Suprapubic skin (tissue), 4 donors: Measurements from ENCODE around the gene MCM9. TPM values are rescaled to one million over a fixed set of nuclear protein-coding genes. Genes with fewer than 3 reads are reported as not detected.
"Not testable (repeated sequence)": the region's sequence is repeated elsewhere in the genome, so short reads cannot be mapped to it uniquely, and the experiment has no call there.

Experiments
- DNase-seq, 2 donors: peaks; one replicate each; pipeline ENCODE4 v3.0.0-alpha.2; 2019; ENCODE audit warnings: low spot score in 2 of 2
- H3K27ac ChIP-seq: fragments of 200-600 bp; sonication (generic); one replicate; pipeline ENCODE4 v1.5.1; 2019
- H3K27me3 ChIP-seq: fragments of 200-600 bp; sonication (generic); one replicate; pipeline ENCODE4 v1.5.1; 2019
- H3K36me3 ChIP-seq: fragments of 200-600 bp; sonication (generic); one replicate; pipeline ENCODE4 v1.5.1; 2019
- H3K4me1 ChIP-seq: fragments of 200-600 bp; sonication (generic); one replicate; pipeline ENCODE4 v1.5.1; 2019
- H3K4me3 ChIP-seq: fragments of 200-600 bp; sonication (generic); one replicate; pipeline ENCODE4 v1.5.1; 2019; ENCODE audit warnings: mild to moderate bottlenecking
- H3K9me3 ChIP-seq: fragments of 200-600 bp; sonication (generic); one replicate; pipeline ENCODE4 v1.5.1; 2019
- EP300 ChIP-seq: sonication (generic); formaldehyde crosslinking; IDR thresholded peaks from one replicate; pipeline ENCODE4 v1.6.1; 2017; ENCODE audit warnings: antibody characterized with exemption
- POLR2A ChIP-seq, 2 donors: fragments of 450-650 bp; IDR thresholded peaks; one replicate each; pipeline ENCODE4 v1.6.1; 2017; ENCODE audit warnings: antibody characterized with exemption in 2 of 2, mild to moderate bottlenecking in 2 of 2, moderate library complexity in 2 of 2
- POLR2AphosphoS5 ChIP-seq, 3 donors: sonication (generic); formaldehyde crosslinking; IDR thresholded peaks; one replicate each; pipeline ENCODE4 v1.6.1; 2017; ENCODE audit warnings: antibody characterized with exemption in 3 of 3
- WGBS: methylation state at CpG from one replicate; pipeline ENCODE4 v1.1.5; 2018; 5-methylcytosine and 5-hydroxymethylcytosine counted together
- total RNA-seq, 4 donors: library from RNA; depleted of rRNA; stranded (reverse); fragments of >200 nt; gene quantifications; one replicate each; pipeline ENCODE4 v1.1.0, GENCODE V29; 2016
- TF ChIP-seq, protein P1 (sequence below), 2 donors: fragments of 200-600 bp in 1 of 2; fragments of 450-650 bp in 1 of 2; sonication (generic) in 1 of 2; IDR thresholded peaks; one replicate each; pipeline ENCODE4 v1.5.1; 2016 to 2019; ENCODE audit warnings: antibody characterized with exemption in 2 of 2, mild to moderate bottlenecking in 1 of 2, moderate library complexity in 1 of 2

The MCM9 gene
- total RNA-seq, 4 donors from 2014 or later, result 19.2 to 37.2 (median 26.8) TPM

DNA sequence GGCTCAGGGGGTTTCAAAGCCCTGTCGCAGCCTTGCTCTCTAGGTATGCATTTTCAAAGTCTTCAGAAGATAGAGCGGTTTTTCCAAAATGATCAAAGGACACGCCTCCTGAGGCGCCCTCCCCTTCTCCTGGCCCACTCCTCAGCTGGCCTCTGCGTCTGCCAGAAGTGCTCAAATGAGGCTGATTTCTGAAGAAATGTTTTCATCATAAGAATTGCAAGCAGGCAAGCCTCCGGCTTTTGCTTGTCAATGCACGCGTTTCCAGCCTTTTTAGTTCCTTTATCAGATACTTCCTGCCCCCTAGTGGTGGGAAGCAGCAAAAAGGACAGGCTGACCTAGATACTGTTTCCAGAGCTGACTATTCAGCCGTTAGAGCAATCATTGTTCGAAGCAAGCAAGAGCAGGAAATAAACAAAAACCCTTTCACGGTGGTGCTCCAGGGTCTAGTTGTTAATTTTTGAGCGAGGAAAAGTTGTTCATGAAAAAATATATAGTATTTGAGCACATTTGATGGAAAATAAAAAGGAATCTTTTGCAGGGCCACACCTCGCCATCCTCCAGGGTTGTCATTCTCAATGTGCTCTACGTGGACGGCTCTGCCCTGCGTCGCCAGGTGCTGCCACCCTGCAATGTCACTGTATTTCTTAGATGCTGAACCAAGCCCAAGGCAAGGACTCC lies 134.4 kb downstream of the MCM9 start:
- Histone ChIP-seq H3K27me3 (no peaks in the 10 kb centered on the region), H3K36me3 (no peaks in the 10 kb centered on the region), H3K4me1 (peaks cover 9% of the 10 kb centered on the region), H3K27ac (no peak overlapping the region), H3K4me3 (no peak overlapping the region), H3K9me3 (no peaks in the 10 kb centered on the region)
- DNase-seq, result peak; percentile 81 to 86
- whole genome bisulfite sequencing, result 17% methylated on average over 17 of the region's 17 CpGs
- TF ChIP-seq, protein P1, sequence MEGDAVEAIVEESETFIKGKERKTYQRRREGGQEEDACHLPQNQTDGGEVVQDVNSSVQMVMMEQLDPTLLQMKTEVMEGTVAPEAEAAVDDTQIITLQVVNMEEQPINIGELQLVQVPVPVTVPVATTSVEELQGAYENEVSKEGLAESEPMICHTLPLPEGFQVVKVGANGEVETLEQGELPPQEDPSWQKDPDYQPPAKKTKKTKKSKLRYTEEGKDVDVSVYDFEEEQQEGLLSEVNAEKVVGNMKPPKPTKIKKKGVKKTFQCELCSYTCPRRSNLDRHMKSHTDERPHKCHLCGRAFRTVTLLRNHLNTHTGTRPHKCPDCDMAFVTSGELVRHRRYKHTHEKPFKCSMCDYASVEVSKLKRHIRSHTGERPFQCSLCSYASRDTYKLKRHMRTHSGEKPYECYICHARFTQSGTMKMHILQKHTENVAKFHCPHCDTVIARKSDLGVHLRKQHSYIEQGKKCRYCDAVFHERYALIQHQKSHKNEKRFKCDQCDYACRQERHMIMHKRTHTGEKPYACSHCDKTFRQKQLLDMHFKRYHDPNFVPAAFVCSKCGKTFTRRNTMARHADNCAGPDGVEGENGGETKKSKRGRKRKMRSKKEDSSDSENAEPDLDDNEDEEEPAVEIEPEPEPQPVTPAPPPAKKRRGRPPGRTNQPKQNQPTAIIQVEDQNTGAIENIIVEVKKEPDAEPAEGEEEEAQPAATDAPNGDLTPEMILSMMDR (IDR thresholded peaks at IDR 0.05), result peak; percentile 56 to 76
- TF ChIP-seq POLR2AphosphoS5 (IDR thresholded peaks at IDR 0.05), result no peak
- no peak for TF ChIP-seq POLR2A (IDR thresholded peaks at IDR 0.05)
- no peak for TF ChIP-seq EP300

DNA sequence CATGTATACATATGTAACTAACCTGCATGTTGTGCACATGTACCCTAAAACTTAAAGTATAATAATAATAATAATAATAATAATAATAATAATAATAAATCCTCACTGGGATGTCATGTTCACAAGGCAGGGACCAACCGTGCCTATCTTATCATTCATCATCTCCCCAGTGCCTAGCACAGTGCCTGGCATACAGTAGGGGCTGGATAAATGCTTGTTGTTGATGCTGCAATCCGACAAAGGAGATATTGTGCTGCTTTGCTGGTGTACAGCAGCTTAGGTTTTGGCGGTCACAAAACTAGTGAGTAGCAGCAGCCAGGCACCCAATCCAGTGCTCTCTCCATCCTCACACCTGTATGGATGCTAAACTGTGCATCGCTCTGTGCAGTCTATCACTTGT lies 135.1 kb downstream of the MCM9 start:
- 88% methylated on average over 4 of the region's 4 CpGs for WGBS
- no peak for DNase-seq
- Histone ChIP-seq H3K27me3 (no peaks in the 10 kb centered on the region), H3K9me3 (no peaks in the 10 kb centered on the region), H3K36me3 (no peaks in the 10 kb centered on the region), H3K4me3 (no peak overlapping the region), H3K4me1 (peaks cover 9% of the 10 kb centered on the region), H3K27ac (no peak overlapping the region)
- TF ChIP-seq, protein P1 (IDR thresholded peaks at IDR 0.05), result no peak
- TF ChIP-seq EP300 (no peak), POLR2AphosphoS5 (IDR thresholded peaks at IDR 0.05) (no peak), POLR2A (IDR thresholded peaks at IDR 0.05) (no peak)

DNA sequence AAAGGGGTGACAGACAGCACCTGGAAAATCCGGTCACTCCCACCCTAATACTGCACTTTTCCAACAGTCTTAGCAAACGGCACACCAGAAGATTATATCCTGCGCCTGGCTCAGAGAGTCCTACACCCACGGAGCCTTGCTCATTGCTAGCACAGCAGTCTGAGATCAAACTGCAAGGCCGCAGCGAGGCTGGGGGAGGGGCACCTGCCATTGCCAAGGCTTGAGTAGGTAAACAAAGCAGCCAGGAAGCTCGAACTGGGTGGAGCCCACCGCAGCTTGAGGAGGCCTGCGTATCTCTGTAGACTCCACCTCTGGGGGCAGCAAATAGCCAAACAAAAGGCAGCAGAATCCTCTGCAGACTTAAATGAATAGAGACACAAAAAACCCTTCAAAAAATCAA lies 138.4 kb downstream of the MCM9 start:
- H3K27ac ChIP-seq, H3K36me3 ChIP-seq, DNase-seq, H3K9me3 ChIP-seq, H3K27me3 ChIP-seq, H3K4me3 ChIP-seq, H3K4me1 ChIP-seq: not testable (repeated sequence)
- 93% methylated on average over 9 of the region's 9 CpGs for WGBS

DNA sequence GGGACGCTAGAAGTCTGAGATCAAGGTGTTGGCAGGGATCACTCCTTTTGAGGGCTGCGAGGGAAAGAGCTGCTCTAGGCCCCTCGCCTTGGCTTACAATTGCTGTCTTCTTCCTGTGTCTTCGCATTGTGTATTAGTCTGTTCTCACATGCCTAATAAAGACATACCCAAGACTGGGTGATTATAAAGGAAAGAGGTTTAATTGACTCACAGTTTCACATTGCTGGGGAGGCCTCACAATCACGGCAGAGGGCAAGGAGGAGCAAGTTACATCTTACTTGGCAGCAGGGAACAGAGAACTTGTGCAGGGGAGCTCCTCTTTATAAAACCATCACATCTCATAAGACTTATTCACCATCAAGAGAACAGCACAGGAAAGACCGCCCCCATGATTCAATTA lies 143.5 kb downstream of the MCM9 start:
- no peak for DNase-seq
- TF ChIP-seq EP300 (no peak), POLR2AphosphoS5 (IDR thresholded peaks at IDR 0.05) (no peak), POLR2A (IDR thresholded peaks at IDR 0.05) (no peak)
- TF ChIP-seq, protein P1 (IDR thresholded peaks at IDR 0.05), result no peak
- H3K4me3 ChIP-seq, result no peak overlapping the region
- H3K4me1 ChIP-seq, result no peaks in the 10 kb centered on the region
- no peaks in the 10 kb centered on the region for H3K9me3 ChIP-seq
- no peak overlapping the region for H3K27ac ChIP-seq
- no peaks in the 10 kb centered on the region for H3K36me3 ChIP-seq
- 92% methylated on average over 6 of the region's 6 CpGs for WGBS
- no peaks in the 10 kb centered on the region for H3K27me3 ChIP-seq

DNA sequence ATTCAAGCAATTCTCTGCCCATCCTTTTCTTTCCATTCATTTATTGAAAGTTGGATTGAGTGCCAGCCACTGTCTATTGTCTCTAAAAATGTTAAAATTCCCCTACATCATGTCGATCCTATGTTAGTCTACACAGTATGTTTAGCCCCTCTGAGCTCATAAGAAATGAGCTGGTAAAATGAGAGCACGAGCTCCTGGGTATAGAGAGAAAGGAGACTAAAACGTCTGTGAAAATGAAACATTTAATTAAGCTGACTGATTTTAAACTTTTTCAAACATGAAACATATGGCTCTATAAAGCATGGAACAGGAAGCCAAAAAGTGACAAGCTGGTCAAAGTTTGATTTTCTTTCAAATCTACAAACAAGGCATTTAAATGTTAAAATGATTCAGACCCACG lies 145.0 kb downstream of the MCM9 start:
- no peak for DNase-seq
- WGBS, result 59% methylated on average over 4 of the region's 4 CpGs
- H3K27ac ChIP-seq, result no peak overlapping the region
- peaks cover 4% of the 10 kb centered on the region for H3K4me1 ChIP-seq
- H3K9me3 ChIP-seq, result no peaks in the 10 kb centered on the region
- H3K4me3 ChIP-seq, result no peak overlapping the region
- TF ChIP-seq, protein P1 (IDR thresholded peaks at IDR 0.05), result no peak
- TF ChIP-seq EP300 (no peak), POLR2A (IDR thresholded peaks at IDR 0.05) (no peak), POLR2AphosphoS5 (IDR thresholded peaks at IDR 0.05) (no peak)
- H3K27me3 ChIP-seq, result no peaks in the 10 kb centered on the region
- no peaks in the 10 kb centered on the region for H3K36me3 ChIP-seq

DNA sequence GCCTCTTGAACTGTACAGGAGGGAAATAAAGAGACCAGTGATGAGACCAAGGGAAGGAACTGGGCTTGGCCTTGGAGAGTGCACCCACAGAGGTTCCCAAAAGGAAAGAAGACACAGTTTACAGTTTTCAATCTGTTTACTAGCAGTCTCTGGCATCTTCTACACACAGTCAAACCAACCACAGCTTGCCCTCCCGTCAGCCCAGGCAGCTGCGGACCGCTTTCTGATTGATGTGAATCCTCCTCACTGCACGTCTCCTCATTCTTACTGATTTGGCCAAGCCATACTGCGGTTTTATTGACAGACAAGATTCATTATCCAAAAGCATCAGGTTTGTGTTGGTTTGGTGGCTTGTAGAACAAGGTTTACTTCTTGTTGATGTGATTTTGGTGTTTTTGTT lies 145.5 kb downstream of the MCM9 start:
- 93% methylated on average over 5 of the region's 5 CpGs for WGBS
- Histone ChIP-seq H3K27ac (no peak overlapping the region), H3K36me3 (no peaks in the 10 kb centered on the region), H3K27me3 (no peaks in the 10 kb centered on the region), H3K4me3 (no peak overlapping the region), H3K9me3 (no peaks in the 10 kb centered on the region), H3K4me1 (peaks cover 9% of the 10 kb centered on the region)
- no peak for DNase-seq
- no peak for TF ChIP-seq EP300
- TF ChIP-seq POLR2AphosphoS5 (IDR thresholded peaks at IDR 0.05), result no peak
- TF ChIP-seq POLR2A (IDR thresholded peaks at IDR 0.05), result no peak
- TF ChIP-seq, protein P1 (IDR thresholded peaks at IDR 0.05), result no peak
